Heart right ventricle (tissue), 16 donors: ENCODE results near the gene AP1B1. TPM values are rescaled to one million over a fixed set of nuclear protein-coding genes. Genes with fewer than 3 reads are reported as not detected.
"Not testable (repeated sequence)": the region's sequence is repeated elsewhere in the genome, so short reads cannot be mapped to it uniquely, and the experiment has no call there.

Source experiments
- ATAC-seq, 8 donors: fragments of 200-7000 bp; cut with Tn5 transposase; one replicate each; pipeline ENCODE4 v1.9.1; 2020; ENCODE audit warnings: mild to moderate bottlenecking in 8 of 8, moderate library complexity in 8 of 8, moderate number of reproducible peaks in 1 of 8
- DNase-seq, 2 donors: peaks; one replicate each; pipeline ENCODE4 v3.0.0-alpha.2; 2020
- H3K27ac ChIP-seq, 10 donors: fragments of 200-600 bp; sonication (generic) in 2 of 10; one replicate each; pipeline versions ENCODE4 v1.5.0 to v1.8.0; 2020 to 2022; ENCODE audit warnings: mild to moderate bottlenecking in 3 of 10
- H3K27me3 ChIP-seq, 7 donors: fragments of 200-600 bp; one replicate each; pipeline ENCODE4 v1.8.0; 2021 to 2022; ENCODE audit warnings: mild to moderate bottlenecking in 2 of 7
- H3K36me3 ChIP-seq, 9 donors: fragments of 200-600 bp; sonication (generic) in 1 of 9; one replicate each; pipeline versions ENCODE4 v1.5.0 to v1.8.0; 2020 to 2022; ENCODE audit warnings: mild to moderate bottlenecking in 2 of 9
- H3K4me1 ChIP-seq, 9 donors: fragments of 200-600 bp; sonication (generic) in 1 of 9; one replicate each; pipeline versions ENCODE4 v1.5.0 to v1.8.0; 2020 to 2022; ENCODE audit warnings: mild to moderate bottlenecking in 4 of 9
- H3K4me3 ChIP-seq, 10 donors: fragments of 200-600 bp; sonication (generic) in 2 of 10; one replicate each; pipeline versions ENCODE4 v1.5.0 to v1.8.0; 2020 to 2022; ENCODE audit warnings: mild to moderate bottlenecking in 7 of 10, moderate library complexity in 2 of 10
- H3K9me3 ChIP-seq, 11 donors: fragments of 200-600 bp in 10 of 11; sonication (generic) in 2 of 11; one replicate each; pipeline versions ENCODE4 v1.5.0 to v1.8.0; 2013 to 2022; ENCODE audit warnings: mild to moderate bottlenecking in 2 of 11, control low read depth in 1 of 11, moderate library complexity in 1 of 11
- whole genome bisulfite sequencing, 2 donors: extraction: QIAGEN DNeasy Blood & Tissue Kit; methylation state at CpG; one replicate each; pipeline ENCODE4 v1.1.7; 2013; ENCODE audit warnings: inconsistent platforms in 1 of 2; 5-methylcytosine and 5-hydroxymethylcytosine counted together
- intact Hi-C, 10 donors: fragments of 100-400 bp; cut with DNase I; formaldehyde crosslinking; loops; one replicate each; pipeline versions ENCODE4 v1.11.1 to v1.14.2; 2022
- polyA plus RNA-seq, 2 donors: library from polyadenylated mRNA; stranded (reverse); fragments of 200-250 nt; gene quantifications; one replicate each; pipeline ENCODE4 v1.2.3, GENCODE V29; 2013
- total RNA-seq, 10 donors: library from RNA; stranded (reverse); fragmentation: NEBNext Ultra II Directional in 3 of 10; extraction: Animal tissue kit (Norgen Biotek cat#: 25700) in 3 of 10; gene quantifications; one replicate each; pipeline versions ENCODE4 v1.2.1 to v1.2.4, GENCODE V29; 2021 to 2023
- TF ChIP-seq, protein P1 (sequence below), 9 donors: fragments of 200-600 bp; sonication (generic) in 2 of 9; IDR thresholded peaks; one replicate each; pipeline versions ENCODE4 v1.5.0 to v1.8.0; 2021 to 2022; ENCODE audit warnings: antibody characterized with exemption in 9 of 9, mild to moderate bottlenecking in 5 of 9, moderate library complexity in 1 of 9
- donor health status: Arrhythmogenic right ventricular cardiomyopathy.
- donor health status: ischemic (EF 13 %, LVEDD 7.1; RV severe dilation, severe dysfunction).
- donor health status: healthy with polysubstance abuse.
- donor health status: DM: no; HTN: yes; CAD: no.
- donor health status: DM: no; HTN: no; CAD: no.
- donor health status: ischemic (EF 25% LVEDD 6.9; RV normal size, moderate dysfunction).
- donor health status: ischemic (EF 25% LVEDD 5.7; RV mildly dilated, moderate dysfunction).
- donor health status: healthy.
- donor health status: DM: yes; HTN: yes; CAD: no.
- donor health status: Ischemic cardiomyopathy.
- donor health status: ischemic (EF 35%, LVEDD 5.7; RV mildly dilated, moderate dysfunction).
- donor health status: nonischemic (EF 11% LVEDD 7.7; RV severe dilation, severe dysfunction).
- donor health status: DM: yes; HTN: yes; CAD: no.
- donor health status: PGD.
- donor health status: ischemic (EF 29% LVEDD 5.4; RV normal size, mild dysfunction).
- donor health status: nonischemic (EF 23%, LVEDD 6.1; RV moderate dilation, normal function).

The AP1B1 gene
- total and polyA plus RNA-seq, 12 donors: 18.4 to 51.5 (median 29.0) TPM

DNA sequence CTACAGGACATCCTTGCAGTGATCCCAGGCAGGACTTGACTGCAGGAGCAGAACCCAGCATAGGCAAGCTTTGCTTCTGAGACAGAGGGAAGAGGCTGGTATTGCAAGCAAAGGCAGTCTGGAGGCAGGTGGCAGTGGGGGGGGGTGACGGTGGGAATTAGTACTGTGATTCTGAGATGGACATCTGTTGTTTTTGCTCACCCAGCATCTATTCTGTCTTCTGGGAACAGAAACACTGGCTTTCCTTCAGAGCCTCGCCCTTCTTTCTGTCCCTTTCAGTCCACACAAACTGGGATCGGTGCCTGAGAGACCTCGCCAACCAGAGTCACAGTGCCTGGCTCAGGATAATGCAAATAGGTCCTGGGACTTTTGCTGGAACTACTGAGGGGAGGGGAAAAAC, 41.7 kb downstream of the AP1B1 start:
- ATAC-seq (peak in 2 of 8 donors; percentile 31 to 39), DNase-seq (no peak)
- no peak overlapping the region for H3K27ac ChIP-seq
- intact Hi-C loops: no loop called here
- no peaks in the 10 kb centered on the region for H3K27me3 ChIP-seq
- peaks cover 0 to 52% (median 30%) of the 10 kb centered on the region in 9 donors for H3K4me1 ChIP-seq
- TF ChIP-seq, protein P1, sequence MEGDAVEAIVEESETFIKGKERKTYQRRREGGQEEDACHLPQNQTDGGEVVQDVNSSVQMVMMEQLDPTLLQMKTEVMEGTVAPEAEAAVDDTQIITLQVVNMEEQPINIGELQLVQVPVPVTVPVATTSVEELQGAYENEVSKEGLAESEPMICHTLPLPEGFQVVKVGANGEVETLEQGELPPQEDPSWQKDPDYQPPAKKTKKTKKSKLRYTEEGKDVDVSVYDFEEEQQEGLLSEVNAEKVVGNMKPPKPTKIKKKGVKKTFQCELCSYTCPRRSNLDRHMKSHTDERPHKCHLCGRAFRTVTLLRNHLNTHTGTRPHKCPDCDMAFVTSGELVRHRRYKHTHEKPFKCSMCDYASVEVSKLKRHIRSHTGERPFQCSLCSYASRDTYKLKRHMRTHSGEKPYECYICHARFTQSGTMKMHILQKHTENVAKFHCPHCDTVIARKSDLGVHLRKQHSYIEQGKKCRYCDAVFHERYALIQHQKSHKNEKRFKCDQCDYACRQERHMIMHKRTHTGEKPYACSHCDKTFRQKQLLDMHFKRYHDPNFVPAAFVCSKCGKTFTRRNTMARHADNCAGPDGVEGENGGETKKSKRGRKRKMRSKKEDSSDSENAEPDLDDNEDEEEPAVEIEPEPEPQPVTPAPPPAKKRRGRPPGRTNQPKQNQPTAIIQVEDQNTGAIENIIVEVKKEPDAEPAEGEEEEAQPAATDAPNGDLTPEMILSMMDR (IDR thresholded peaks at IDR 0.05): no peak
- no peak overlapping the region for H3K4me3 ChIP-seq
- WGBS, 2 donors: 59 to 63% methylated on average over 4 of the region's 4 CpGs
- no peaks in the 10 kb centered on the region for H3K9me3 ChIP-seq
- peaks cover 0 to 100% (median 46%) of the 10 kb centered on the region in 9 donors for H3K36me3 ChIP-seq

DNA sequence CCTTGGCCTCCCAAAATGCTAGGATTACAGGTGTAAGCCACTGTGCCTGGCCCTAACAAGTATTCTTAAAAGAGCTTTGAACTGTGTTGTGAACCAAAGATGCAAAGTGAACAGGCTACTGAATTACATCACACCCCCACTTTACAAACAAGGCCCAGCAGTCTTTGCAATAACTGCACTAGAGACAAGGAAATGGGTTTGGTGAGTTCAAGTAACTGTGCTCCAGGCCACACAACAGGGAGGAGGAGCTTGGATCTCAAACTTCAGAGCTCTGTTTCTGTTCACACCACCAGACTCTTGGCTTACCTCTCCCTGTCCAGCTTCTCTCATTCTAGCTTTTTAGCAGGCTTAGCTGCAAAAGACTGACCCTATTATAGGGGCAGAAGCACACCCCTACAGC, 42.4 kb downstream of the AP1B1 start:
- intact Hi-C loops: no loop called here
- no peaks in the 10 kb centered on the region for H3K9me3 ChIP-seq
- H3K4me1 ChIP-seq: peaks cover 0 to 55% (median 30%) of the 10 kb centered on the region in 9 donors
- ATAC-seq: no peak
- H3K27me3 ChIP-seq: no peaks in the 10 kb centered on the region
- TF ChIP-seq, protein P1 (IDR thresholded peaks at IDR 0.05): no peak
- H3K4me3 ChIP-seq: no peak overlapping the region
- no peak overlapping the region for H3K27ac ChIP-seq
- no peak for DNase-seq
- peaks cover 0 to 100% (median 46%) of the 10 kb centered on the region in 9 donors for H3K36me3 ChIP-seq

DNA sequence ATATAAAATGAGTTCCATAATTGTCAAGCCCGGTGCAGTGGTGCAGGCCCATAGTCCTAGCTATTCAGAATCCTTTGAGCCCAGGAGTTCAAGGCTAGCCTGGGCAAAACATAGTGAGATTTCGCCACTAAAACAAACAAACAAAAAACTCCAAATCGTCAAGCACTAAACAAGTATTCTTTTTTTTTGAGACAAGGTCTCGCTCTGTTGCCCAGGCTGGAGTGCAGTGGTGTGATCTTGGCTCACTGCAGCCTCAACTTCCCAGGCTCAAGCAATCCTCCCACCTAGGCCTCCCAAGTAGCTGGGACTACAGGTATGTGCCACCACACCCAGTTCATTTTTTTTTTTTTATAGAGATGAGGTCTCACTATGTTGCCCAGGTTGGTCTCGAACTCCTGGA, 43.5 kb downstream of the AP1B1 start:
- H3K9me3 ChIP-seq, H3K27me3 ChIP-seq, ATAC-seq, DNase-seq, H3K4me3 ChIP-seq: not testable (repeated sequence)
- intact Hi-C loops: loop anchor here in 2 of 10 donors (5.0 kb wide), 1 partner anchor 38 kb away; the partner anchor contains the start of gene GAS2L1 (in 2 of the 2)
- Histone ChIP-seq H3K36me3 (peaks cover 0 to 100% (median 47%) of the 10 kb centered on the region in 9 donors), H3K4me1 (peaks cover 0 to 55% (median 30%) of the 10 kb centered on the region in 9 donors), H3K27ac (peak overlapping the region in 4 of 10 donors; percentile 11 to 61 (median 32))
- 89 to 93% methylated on average over 5 of the region's 5 CpGs for WGBS, 2 donors

DNA sequence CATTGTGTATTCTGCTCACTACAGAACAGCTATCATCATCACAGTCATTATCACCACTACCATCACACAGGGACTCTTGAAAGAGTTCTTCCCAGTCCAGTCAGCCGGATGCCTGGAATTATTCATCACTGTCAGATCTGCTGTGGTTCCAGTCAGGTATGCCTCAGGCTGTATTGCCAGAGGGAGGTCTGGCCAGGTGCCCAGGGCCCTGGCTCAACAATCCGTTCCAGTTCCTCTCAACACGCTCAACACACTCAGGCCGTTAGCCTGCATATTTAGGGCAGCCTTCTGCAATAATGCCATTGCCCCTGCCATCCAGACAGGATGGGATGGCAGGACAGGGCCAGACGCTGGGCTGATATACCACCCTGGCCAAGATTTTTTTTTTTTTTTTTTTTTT, 44.2 kb downstream of the AP1B1 start:
- WGBS, 2 donors: 45 to 46% methylated on average over 5 of the region's 5 CpGs
- H3K36me3 ChIP-seq: peaks cover 0 to 100% (median 47%) of the 10 kb centered on the region in 9 donors
- peak; percentile 44 to 91 (median 79) for ATAC-seq
- no peak overlapping the region for H3K4me3 ChIP-seq
- intact Hi-C loops: loop anchor here in 2 of 10 donors (5.0 kb wide), 1 partner anchor 37 kb away; the partner anchor contains the start of gene GAS2L1 (in 2 of the 2)
- H3K4me1 ChIP-seq: peaks cover 0 to 55% (median 30%) of the 10 kb centered on the region in 9 donors
- peak overlapping the region in 8 of 10 donors; percentile 11 to 64 (median 50) for H3K27ac ChIP-seq
- DNase-seq: peak; percentile 57 to 68
- no peaks in the 10 kb centered on the region for H3K9me3 ChIP-seq
- H3K27me3 ChIP-seq: no peaks in the 10 kb centered on the region
- TF ChIP-seq, protein P1 (IDR thresholded peaks at IDR 0.05): no peak

GRCh38 chr22:29343313-29343805, 45.0 kb downstream of the AP1B1 start:
- peak overlapping the region in 9 of 10 donors; percentile 11 to 64 (median 53) for H3K27ac ChIP-seq
- H3K9me3 ChIP-seq: no peaks in the 10 kb centered on the region
- no peak overlapping the region for H3K4me3 ChIP-seq
- ATAC-seq (peak; percentile 61 to 89 (median 76)), DNase-seq (peak; percentile 60 to 73)
- H3K27me3 ChIP-seq: no peaks in the 10 kb centered on the region
- WGBS, 2 donors: 59 to 64% methylated on average over 7 of the region's 7 CpGs
- intact Hi-C loops: loop anchor here in 3 of 10 donors (1.0 to 5.0 kb wide), 2 partner anchors 34 to 36 kb away; partner anchors contain the start of gene GAS2L1 (in 2 of the 3)
- H3K36me3 ChIP-seq: peaks cover 0 to 100% (median 50%) of the 10 kb centered on the region in 9 donors
- TF ChIP-seq, protein P1 (IDR thresholded peaks at IDR 0.05): no peak
- H3K4me1 ChIP-seq: peaks cover 0 to 55% (median 30%) of the 10 kb centered on the region in 9 donors
